ENCODE results near the gene VAV3. TPM values are rescaled to one million over a fixed set of nuclear protein-coding genes. Genes with fewer than 3 reads are reported as not detected.
A peak's percentile ranks its signal among the peaks of the same experiment; 100 is the strongest.

Gene VAV3
- total and polyA plus RNA-seq, 4 donors, result 1.7 to 14.4 (median 7.6) TPM

- TF ChIP-seq CTCF (IDR thresholded peaks at IDR 0.05; ENCODE audit: control extremely low read depth, extremely low read depth), result no peak
- Histone ChIP-seq H3K27ac (ENCODE audit: low read depth in 1 of 2, low read length in 1 of 2) (no peak overlapping the region), H3K36me3 (ENCODE audit: control insufficient read depth in 4 of 4, insufficient read depth in 4 of 4, low read length in 4 of 4) (peaks cover 0 to 2% (median 0%) of the 10 kb centered on the region in 4 donors), H3K4me1 (ENCODE audit: control insufficient read depth in 5 of 5, insufficient read depth in 5 of 5, low read length in 5 of 5) (peaks cover 0 to 4% (median 0%) of the 10 kb centered on the region in 5 donors), H3K27me3 (ENCODE audit: control insufficient read depth in 3 of 3, insufficient read depth in 3 of 3, low read length in 2 of 3) (no peaks in the 10 kb centered on the region), H3K9me3 (ENCODE audit: control insufficient read depth in 4 of 4, insufficient read depth in 3 of 4, low read length in 3 of 4) (no peaks in the 10 kb centered on the region), H3K4me3 (no peak overlapping the region), H3K9ac (ENCODE audit: insufficient read depth in 1 of 2, low read length in 2 of 2) (no peak overlapping the region)
- no peak for DNase-seq
- no peak for ATAC-seq (ENCODE audit: insufficient read depth, low FRiP score)
- 84 to 86% methylated on average over 2 of the region's 2 CpGs for WGBS, 2 donors
Measured at GRCh38 chr1:107781245-107781644, 183.7 kb downstream of the VAV3 start.

GRCh38 chr1:107777664-107778047 is 187.3 kb downstream of the VAV3 start:
- H3K4me3 ChIP-seq, result no peak overlapping the region
- ATAC-seq (ENCODE audit: insufficient read depth, low FRiP score) (no peak), DNase-seq (no peak)
- no peak overlapping the region for H3K9ac ChIP-seq (ENCODE audit: insufficient read depth in 1 of 2, low read length in 2 of 2)
- TF ChIP-seq CTCF (IDR thresholded peaks at IDR 0.05; ENCODE audit: control extremely low read depth, extremely low read depth), result no peak
- H3K27me3 ChIP-seq (ENCODE audit: control insufficient read depth in 3 of 3, insufficient read depth in 3 of 3, low read length in 2 of 3), result no peaks in the 10 kb centered on the region
- H3K9me3 ChIP-seq (ENCODE audit: control insufficient read depth in 4 of 4, insufficient read depth in 3 of 4, low read length in 3 of 4), result no peaks in the 10 kb centered on the region
- WGBS, 2 donors, result 95 to 96% methylated on average over 3 of the region's 3 CpGs
- H3K4me1 ChIP-seq (ENCODE audit: control insufficient read depth in 5 of 5, insufficient read depth in 5 of 5, low read length in 5 of 5), result no peaks in the 10 kb centered on the region
- H3K36me3 ChIP-seq (ENCODE audit: control insufficient read depth in 4 of 4, insufficient read depth in 4 of 4, low read length in 4 of 4), result peaks cover 0 to 2% (median 0%) of the 10 kb centered on the region in 4 donors
- H3K27ac ChIP-seq (ENCODE audit: low read depth in 1 of 2, low read length in 1 of 2), result no peak overlapping the region

GRCh38 chr1:107776900-107777663 is 187.9 kb downstream of the VAV3 start:
- peaks cover 0 to 2% (median 0%) of the 10 kb centered on the region in 4 donors for H3K36me3 ChIP-seq (ENCODE audit: control insufficient read depth in 4 of 4, insufficient read depth in 4 of 4, low read length in 4 of 4)
- H3K9ac ChIP-seq (ENCODE audit: insufficient read depth in 1 of 2, low read length in 2 of 2), result no peak overlapping the region
- no peaks in the 10 kb centered on the region for H3K4me1 ChIP-seq (ENCODE audit: control insufficient read depth in 5 of 5, insufficient read depth in 5 of 5, low read length in 5 of 5)
- H3K27me3 ChIP-seq (ENCODE audit: control insufficient read depth in 3 of 3, insufficient read depth in 3 of 3, low read length in 2 of 3), result no peaks in the 10 kb centered on the region
- H3K9me3 ChIP-seq (ENCODE audit: control insufficient read depth in 4 of 4, insufficient read depth in 3 of 4, low read length in 3 of 4), result no peaks in the 10 kb centered on the region
- DNase-seq (peak in 2 of 3 donors; percentile 20 to 64), ATAC-seq (ENCODE audit: insufficient read depth, low FRiP score) (peak; percentile 27)
- TF ChIP-seq CTCF (IDR thresholded peaks at IDR 0.05; ENCODE audit: control extremely low read depth, extremely low read depth), result no peak
- 73 to 83% methylated on average over 4 of the region's 4 CpGs for WGBS, 2 donors
- no peak overlapping the region for H3K27ac ChIP-seq (ENCODE audit: low read depth in 1 of 2, low read length in 1 of 2)
- H3K4me3 ChIP-seq, result no peak overlapping the region
